ENCODE data around the gene PCNA. TPM values are rescaled to one million over a fixed set of nuclear protein-coding genes. Genes with fewer than 3 reads are reported as not detected.

PCNA gene
- total RNA-seq (2014; rRNA removed): 395 and 397 TPM in 2 replicates
- 143 TPM for polyA plus RNA-seq (2012)

- DNase-seq (ENCODE audit: low read depth): peak; percentile 98
Measured at GRCh38 chr20:5119435-5120184, at the start of gene PCNA. PCNA (minus strand) TSS chr20:5119958; CDS start chr20:5119798, 160 bp downstream.

GRCh38 chr20:5168651-5169396 is 49.1 kb upstream of the PCNA start:
- peak; percentile 66 for DNase-seq (ENCODE audit: low read depth)

GRCh38 chr20:5164645-5165625 is 45.2 kb upstream of the PCNA start:
- DNase-seq (ENCODE audit: low read depth): no peak

GRCh38 chr20:5161536-5162164 is 41.9 kb upstream of the PCNA start:
- DNase-seq (ENCODE audit: low read depth): no peak

- DNase-seq (ENCODE audit: low read depth): no peak
Measured at GRCh38 chr20:5160882-5161281, 41.1 kb upstream of the PCNA start.

GRCh38 chr20:5159928-5160327 is 40.2 kb upstream of the PCNA start:
- no peak for DNase-seq (ENCODE audit: low read depth)

GRCh38 chr20:5156675-5157448 is 37.1 kb upstream of the PCNA start:
- peak; percentile 79 for DNase-seq (ENCODE audit: low read depth)

- DNase-seq (ENCODE audit: low read depth): no peak
Measured at GRCh38 chr20:5155404-5155803, 35.6 kb upstream of the PCNA start.

- DNase-seq (ENCODE audit: low read depth): no peak
Measured at GRCh38 chr20:5154543-5154925, 34.8 kb upstream of the PCNA start.

- DNase-seq (ENCODE audit: low read depth): no peak
Measured at GRCh38 chr20:5153612-5154542, 34.1 kb upstream of the PCNA start.

- no peak for DNase-seq (ENCODE audit: low read depth)
Measured at GRCh38 chr20:5153152-5153467, 33.4 kb upstream of the PCNA start.

GRCh38 chr20:5150226-5151076 is 30.7 kb upstream of the PCNA start:
- DNase-seq (ENCODE audit: low read depth): peak; percentile 75

- DNase-seq (ENCODE audit: low read depth): no peak
Measured at GRCh38 chr20:5149892-5150225, 30.1 kb upstream of the PCNA start.

GRCh38 chr20:5148581-5148980 is 28.8 kb upstream of the PCNA start:
- no peak for DNase-seq (ENCODE audit: low read depth)

- no peak for DNase-seq (ENCODE audit: low read depth)
Measured at GRCh38 chr20:5146871-5147592, 27.3 kb upstream of the PCNA start.

- DNase-seq (ENCODE audit: low read depth): no peak
Measured at GRCh38 chr20:5146099-5146668, 26.4 kb upstream of the PCNA start.

GRCh38 chr20:5145365-5146098 is 25.8 kb upstream of the PCNA start:
- no peak for DNase-seq (ENCODE audit: low read depth)
